Stimulated activated CD8-positive, alpha-beta memory T cell treated with anti-CD3 and anti-CD28 coated beads, Interleukin-7, amount 100 ng/mL, for 24 hours (primary cell): ENCODE data around the gene MAP3K2.

Source experiments
- DNase-seq: peaks from one replicate; pipeline ENCODE4 v3.0.0-alpha.2; 2020; ENCODE audit warnings: low read depth

MAP3K2 gene

GRCh38 chr2:127387655-127388422 is at the start of gene MAP3K2:
TSS of gene MAP3K2 (minus strand) at chr2:127387975. CDS start at chr2:127343129, 44,846 bp downstream.
- DNase-seq, result peak; percentile 92

GRCh38 chr2:127437056-127437455 is 49.3 kb upstream of the MAP3K2 start:
- DNase-seq, result no peak

- DNase-seq, result no peak
These were observed 46.7 kb upstream of the MAP3K2 start for GRCh38 chr2:127434515-127434914.

- DNase-seq, result no peak
These were observed 43.7 kb upstream of the MAP3K2 start for GRCh38 chr2:127431408-127432023.

- DNase-seq, result no peak
These were observed 42.2 kb upstream of the MAP3K2 start for GRCh38 chr2:127429844-127430425.

- DNase-seq, result no peak
These were observed 41.5 kb upstream of the MAP3K2 start for GRCh38 chr2:127429291-127429690.

GRCh38 chr2:127428815-127429109 is 41.0 kb upstream of the MAP3K2 start:
- DNase-seq, result no peak

- DNase-seq, result no peak
These were observed 40.5 kb upstream of the MAP3K2 start for GRCh38 chr2:127428057-127428814.

GRCh38 chr2:127427376-127428056 is 39.7 kb upstream of the MAP3K2 start:
- no peak for DNase-seq

- no peak for DNase-seq
These were observed 39.0 kb upstream of the MAP3K2 start for GRCh38 chr2:127426501-127427354.

GRCh38 chr2:127425540-127426490 is 38.0 kb upstream of the MAP3K2 start:
- no peak for DNase-seq

GRCh38 chr2:127424598-127425520 is 37.1 kb upstream of the MAP3K2 start:
- no peak for DNase-seq

- DNase-seq, result no peak
These were observed 36.1 kb upstream of the MAP3K2 start for GRCh38 chr2:127423880-127424279.

- DNase-seq, result no peak
These were observed 35.7 kb upstream of the MAP3K2 start for GRCh38 chr2:127423478-127423843.

- no peak for DNase-seq
These were observed 35.0 kb upstream of the MAP3K2 start for GRCh38 chr2:127422559-127423477.

- DNase-seq, result no peak
These were observed 34.2 kb upstream of the MAP3K2 start for GRCh38 chr2:127421871-127422558.

- no peak for DNase-seq
These were observed 33.5 kb upstream of the MAP3K2 start for GRCh38 chr2:127421116-127421800.
